Spleen (tissue), 11 donors: ENCODE measurements around the gene CACNA2D1. TPM values are rescaled to one million over a fixed set of nuclear protein-coding genes. Genes with fewer than 3 reads are reported as not detected.

ENCODE experiments used
- DNase-seq: peaks from one replicate; pipeline ENCODE4 v3.0.0-alpha.2; 2020
- H3K27ac ChIP-seq, 8 donors: fragments of 200-600 bp; sonication (generic) in 7 of 8; 1 replicate in 4 of 8; 2 replicates in 4 of 8; pipeline versions ENCODE4 v1.5.0 to v1.8.0; 2016 to 2021; ENCODE audit warnings: inconsistent platforms in 4 of 8, mild to moderate bottlenecking in 4 of 8, moderate library complexity in 1 of 8
- H3K27me3 ChIP-seq, 7 donors: fragments of 200-600 bp; sonication (generic) in 6 of 7; replicated peaks in 1 of 7; 1 replicate in 4 of 7; 2 replicates in 3 of 7; pipeline versions ENCODE4 v1.5.0 to v1.8.0; 2016 to 2021; ENCODE audit warnings: inconsistent platforms in 3 of 7, mild to moderate bottlenecking in 1 of 7
- H3K36me3 ChIP-seq, 6 donors: fragments of 200-600 bp; sonication (generic) in 5 of 6; 1 replicate in 4 of 6; 2 replicates in 2 of 6; pipeline versions ENCODE4 v1.5.0 to v1.8.0; 2016 to 2021; ENCODE audit warnings: inconsistent platforms in 2 of 6
- H3K4me1 ChIP-seq, 6 donors: fragments of 200-600 bp; sonication (generic) in 5 of 6; 1 replicate in 3 of 6; 2 replicates in 3 of 6; pipeline versions ENCODE4 v1.5.0 to v1.8.0; 2016 to 2021; ENCODE audit warnings: inconsistent platforms in 3 of 6
- H3K4me3 ChIP-seq, 8 donors: fragments of 200-600 bp; sonication (generic) in 7 of 8; 1 replicate in 4 of 8; 2 replicates in 4 of 8; pipeline versions ENCODE4 v1.5.0 to v1.8.0; 2016 to 2021; ENCODE audit warnings: inconsistent platforms in 4 of 8, mild to moderate bottlenecking in 4 of 8, moderate library complexity in 2 of 8
- H3K9me3 ChIP-seq, 8 donors: fragments of 200-600 bp; sonication (generic) in 7 of 8; 1 replicate in 4 of 8; 2 replicates in 4 of 8; pipeline versions ENCODE4 v1.5.0 to v1.8.0; 2016 to 2021; ENCODE audit warnings: inconsistent platforms in 4 of 8
- CTCF ChIP-seq, 11 experiments: fragments of 200-600 bp in 7 of 11; fragments of 450-650 bp in 4 of 11; sonication (generic) in 4 of 11; IDR thresholded peaks in 8 of 11; conservative IDR thresholded peaks in 3 of 11; 1 replicate in 7 of 11; 2 replicates in 4 of 11; pipeline versions ENCODE4 v1.4.0 to v1.8.0; 2016 to 2021; ENCODE audit warnings: antibody characterized with exemption in 11 of 11, inconsistent platforms in 4 of 11, mild to moderate bottlenecking in 1 of 11
- POLR2A ChIP-seq, 3 donors: fragments of 450-650 bp; IDR thresholded peaks; one replicate each; pipeline ENCODE4 v1.5.1; 2017; ENCODE audit warnings: antibody characterized with exemption in 3 of 3, mild to moderate bottlenecking in 1 of 3
- POLR2AphosphoS5 ChIP-seq, 3 donors: sonication (generic); formaldehyde crosslinking; IDR thresholded peaks; one replicate each; pipeline ENCODE4 v1.5.1; 2017; ENCODE audit warnings: antibody characterized with exemption in 3 of 3
- WGBS, 5 donors: extraction: QIAGEN DNeasy Blood & Tissue Kit in 3 of 5; methylation state at CpG; one replicate each; pipeline versions ENCODE4 v1.1.5 to v1.1.7; 2013 to 2018; 5-methylcytosine and 5-hydroxymethylcytosine counted together
- intact Hi-C: fragments of 100-400 bp; cut with DNase I; formaldehyde crosslinking; loops from one replicate; pipeline ENCODE4 v1.15.0; 2023; ENCODE audit warnings: low total_unique reads
- polyA plus RNA-seq, 3 donors: library from polyadenylated mRNA; stranded (reverse); fragments of 200-250 nt; gene quantifications; one replicate each; pipeline ENCODE4 v1.2.1, GENCODE V29; 2013
- total RNA-seq, 7 donors: library from RNA; depleted of rRNA in 3 of 7; stranded (reverse); fragments of >200 nt in 3 of 7; fragmentation: NEBNext Ultra II Directional in 4 of 7; extraction: Animal tissue kit (Norgen Biotek cat#: 25700) in 4 of 7; gene quantifications; one replicate each; pipeline versions ENCODE4 v1.1.0 to v1.2.1, GENCODE V29; 2016 to 2021
- donor health status: healthy with polysubstance abuse.
- donor health status: DM: no; HTN: no; CAD: no; lungs with moderate emphysema.
- donor health status: DM: no; HTN: no; CAD: no.
- donor health status: Bipolar disorder and iron deficiency.
- donor health status: healthy.
- donor health status: DM: no; HTN: no; CAD: no.
- donor health status: DM: yes; HTN: yes; CAD: no.

Gene CACNA2D1
- total and polyA plus RNA-seq, 10 donors = 1.7 to 24.0 (median 15.2) TPM

- intact Hi-C loops = no loop called here
- DNase-seq = no peak
- Histone ChIP-seq H3K27ac (no peak overlapping the region), H3K27me3 (no peaks in the 10 kb centered on the region), H3K9me3 (no peaks in the 10 kb centered on the region), H3K4me1 (no peaks in the 10 kb centered on the region), H3K4me3 (no peak overlapping the region), H3K36me3 (no peaks in the 10 kb centered on the region)
- no peak for TF ChIP-seq CTCF (IDR thresholded peaks at IDR 0.05 in 8 of 11, conservative IDR thresholded peaks at IDR 0.05 in 3 of 11)
- no peak for TF ChIP-seq POLR2A (IDR thresholded peaks at IDR 0.05)
- 66 to 85% (median 74%) methylated on average over 2 of the region's 2 CpGs for WGBS, 5 donors
These were observed 112.8 kb downstream of the CACNA2D1 start for GRCh38 chr7:82330706-82331215.

GRCh38 chr7:82327898-82328297, 115.7 kb downstream of the CACNA2D1 start:
- WGBS, 5 donors = 40 to 76% (median 66%) methylated on average over 3 of the region's 3 CpGs
- Histone ChIP-seq H3K27ac (no peak overlapping the region), H3K4me1 (no peaks in the 10 kb centered on the region), H3K9me3 (no peaks in the 10 kb centered on the region), H3K27me3 (no peaks in the 10 kb centered on the region), H3K36me3 (no peaks in the 10 kb centered on the region), H3K4me3 (no peak overlapping the region)
- intact Hi-C loops = no loop called here
- TF ChIP-seq POLR2A (IDR thresholded peaks at IDR 0.05) (no peak), POLR2AphosphoS5 (IDR thresholded peaks at IDR 0.05) (no peak), CTCF (IDR thresholded peaks at IDR 0.05 in 8 of 11, conservative IDR thresholded peaks at IDR 0.05 in 3 of 11) (no peak)
- DNase-seq = no peak

- H3K27me3 ChIP-seq = no peaks in the 10 kb centered on the region
- no peaks in the 10 kb centered on the region for H3K9me3 ChIP-seq
- intact Hi-C loops = no loop called here
- H3K4me1 ChIP-seq = no peaks in the 10 kb centered on the region
- H3K4me3 ChIP-seq = no peak overlapping the region
- no peaks in the 10 kb centered on the region for H3K36me3 ChIP-seq
- no peak for DNase-seq
- WGBS, 5 donors = 92 to 98% (median 97%) methylated on average over 2 of the region's 2 CpGs
- H3K27ac ChIP-seq = no peak overlapping the region
- no peak for TF ChIP-seq POLR2A (IDR thresholded peaks at IDR 0.05)
- no peak for TF ChIP-seq CTCF (IDR thresholded peaks at IDR 0.05 in 8 of 11, conservative IDR thresholded peaks at IDR 0.05 in 3 of 11)
- no peak for TF ChIP-seq POLR2AphosphoS5 (IDR thresholded peaks at IDR 0.05)
These were observed 118.2 kb downstream of the CACNA2D1 start for GRCh38 chr7:82325416-82325815.

GRCh38 chr7:82323806-82324205, 119.8 kb downstream of the CACNA2D1 start:
- no peak overlapping the region for H3K4me3 ChIP-seq
- H3K9me3 ChIP-seq = no peaks in the 10 kb centered on the region
- no peak for DNase-seq
- intact Hi-C loops = no loop called here
- no peak for TF ChIP-seq POLR2A (IDR thresholded peaks at IDR 0.05)
- no peak for TF ChIP-seq CTCF (IDR thresholded peaks at IDR 0.05 in 8 of 11, conservative IDR thresholded peaks at IDR 0.05 in 3 of 11)
- no peaks in the 10 kb centered on the region for H3K27me3 ChIP-seq
- 92 to 97% (median 94%) methylated on average over 4 of the region's 4 CpGs for WGBS, 5 donors
- no peak overlapping the region for H3K27ac ChIP-seq
- no peaks in the 10 kb centered on the region for H3K4me1 ChIP-seq
- H3K36me3 ChIP-seq = no peaks in the 10 kb centered on the region
